Cerebellar nuclear complex (tissue), 1 donor: ENCODE data around the gene QRSL1.
"Not testable (repeated sequence)": the region's sequence is repeated elsewhere in the genome, so short reads cannot be mapped to it uniquely, and the experiment has no call there.

Source experiments
- DNase-seq, 2 experiments: peaks; one replicate each; lab custom pipeline; 2025; lab: John Stamatoyannopoulos, UW

Gene QRSL1

DNA sequence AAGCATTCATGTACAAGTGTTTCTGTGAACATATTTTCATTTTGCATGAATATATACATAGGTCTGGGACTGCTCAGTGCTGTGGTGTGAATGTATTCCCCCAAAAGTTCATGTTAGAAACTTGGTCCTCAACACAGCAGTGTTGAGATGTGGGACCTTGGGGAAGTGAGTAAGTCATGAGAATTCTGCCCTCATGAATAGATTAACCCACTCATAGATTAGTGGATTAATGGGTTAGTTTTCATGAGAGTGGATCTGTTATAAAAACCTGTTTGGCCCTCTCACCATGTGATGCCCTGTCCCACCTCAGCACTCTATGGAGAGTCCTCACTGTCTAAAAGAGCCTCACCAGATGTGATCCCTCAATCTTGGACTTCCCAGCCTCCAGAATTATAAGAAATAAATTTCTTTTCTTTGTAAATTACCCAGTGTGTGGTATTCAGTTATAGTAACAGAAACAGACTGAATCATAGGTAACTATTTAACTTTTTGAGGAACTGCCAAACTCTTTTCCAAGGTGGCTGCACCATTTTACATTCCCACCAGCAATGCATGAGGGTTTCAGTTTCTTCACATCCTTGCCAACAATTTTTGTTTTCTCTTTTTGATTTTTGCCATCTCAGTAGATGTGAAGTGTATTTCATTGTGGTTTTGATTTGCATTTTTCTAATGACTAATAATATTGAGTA lies 45.3 kb downstream of the QRSL1 start:
- DNase-seq = no peak

DNA sequence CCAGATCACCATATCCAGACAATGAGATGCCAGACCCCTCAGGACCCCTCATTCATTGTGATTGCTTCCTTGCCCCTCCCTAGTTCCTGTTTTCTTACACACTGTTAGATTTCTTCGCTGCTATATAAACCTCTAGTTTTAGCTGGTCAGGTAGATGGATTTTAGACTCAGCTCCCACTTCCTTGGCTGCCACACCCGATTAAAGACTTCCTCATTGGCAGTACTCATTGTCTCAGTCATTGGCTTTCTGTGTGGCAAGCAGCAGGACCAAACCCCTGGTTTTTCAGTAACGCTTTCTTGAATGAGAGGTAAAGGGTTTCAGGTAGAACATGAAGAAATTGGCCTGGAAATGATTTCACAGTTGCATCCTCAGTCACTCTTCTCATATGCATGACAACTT lies 47.9 kb downstream of the QRSL1 start:
- DNase-seq = no peak

DNA sequence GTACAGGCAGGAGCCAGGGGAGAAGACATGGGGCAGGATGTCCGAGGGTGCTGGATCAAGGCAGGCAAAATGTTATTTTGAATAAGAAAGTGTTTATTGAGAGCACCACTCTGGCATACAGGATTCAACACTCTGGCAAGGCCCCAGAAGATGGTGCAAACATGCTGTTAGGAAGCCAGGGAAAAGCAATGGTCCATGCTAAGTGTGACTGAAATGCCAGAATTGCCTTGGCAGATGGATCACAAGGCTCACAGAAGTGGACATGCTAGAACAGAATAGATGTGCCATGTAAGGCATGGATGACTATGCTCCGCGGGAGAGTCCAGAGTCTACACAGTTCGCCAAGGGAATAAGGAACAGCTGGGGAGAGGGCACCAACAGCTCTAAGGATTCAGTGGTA lies 54.6 kb downstream of the QRSL1 start:
- DNase-seq = no peak

DNA sequence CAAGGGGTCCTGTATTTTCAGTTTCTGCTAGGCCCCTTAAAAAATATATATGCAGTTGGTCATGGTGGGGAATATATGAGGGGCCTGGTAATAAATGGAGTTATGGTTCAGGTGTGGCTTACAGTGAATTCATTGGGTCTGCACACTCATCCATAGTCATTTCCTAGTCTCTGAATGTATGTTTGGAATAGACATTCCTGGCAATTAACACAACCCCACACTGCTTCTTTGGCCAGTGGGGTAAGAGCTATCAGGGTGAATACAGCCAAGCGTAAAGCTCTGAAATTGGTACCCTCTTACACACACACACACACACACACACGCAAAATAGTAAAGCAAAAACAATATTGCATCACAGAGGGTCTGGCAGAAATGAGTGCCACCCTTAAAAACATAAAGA lies 56.5 kb downstream of the QRSL1 start:
- no peak for DNase-seq

DNA sequence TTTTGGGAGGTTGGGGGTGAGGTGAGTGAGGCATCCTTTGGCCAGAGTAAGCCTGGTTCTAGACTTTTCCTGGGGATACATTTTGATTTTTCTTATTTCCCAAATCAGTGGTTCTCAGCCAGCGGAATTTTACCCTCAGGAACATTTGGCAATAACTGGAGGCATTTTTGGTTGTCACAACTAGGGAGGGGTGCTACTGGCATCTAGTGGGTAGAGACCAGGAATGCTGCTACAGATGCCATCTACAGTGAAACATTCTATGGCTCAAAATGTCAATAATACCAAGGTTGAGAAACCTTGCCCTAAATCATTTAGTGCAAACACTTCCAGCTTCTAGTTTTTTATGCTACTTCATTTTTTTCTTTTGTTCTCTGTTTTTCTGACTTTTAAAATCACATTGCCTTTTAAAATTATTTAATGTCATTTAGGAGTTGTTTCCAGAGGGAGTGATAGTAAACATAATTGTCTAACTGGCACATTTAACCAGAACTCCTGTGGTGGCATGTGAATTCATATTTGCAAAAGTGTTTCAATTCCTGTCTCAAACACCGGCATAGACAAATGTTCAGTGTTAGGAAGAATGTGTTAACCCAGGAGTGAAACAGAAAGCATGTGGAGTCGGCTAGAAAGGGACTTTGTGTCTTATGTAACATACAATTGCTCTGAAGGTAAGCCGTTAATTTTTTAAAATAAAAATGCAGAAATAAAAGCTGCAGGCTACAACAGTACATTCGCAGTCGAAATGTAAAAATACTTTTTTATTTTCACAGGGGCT lies 59.0 kb downstream of the QRSL1 start:
- no peak for DNase-seq

DNA sequence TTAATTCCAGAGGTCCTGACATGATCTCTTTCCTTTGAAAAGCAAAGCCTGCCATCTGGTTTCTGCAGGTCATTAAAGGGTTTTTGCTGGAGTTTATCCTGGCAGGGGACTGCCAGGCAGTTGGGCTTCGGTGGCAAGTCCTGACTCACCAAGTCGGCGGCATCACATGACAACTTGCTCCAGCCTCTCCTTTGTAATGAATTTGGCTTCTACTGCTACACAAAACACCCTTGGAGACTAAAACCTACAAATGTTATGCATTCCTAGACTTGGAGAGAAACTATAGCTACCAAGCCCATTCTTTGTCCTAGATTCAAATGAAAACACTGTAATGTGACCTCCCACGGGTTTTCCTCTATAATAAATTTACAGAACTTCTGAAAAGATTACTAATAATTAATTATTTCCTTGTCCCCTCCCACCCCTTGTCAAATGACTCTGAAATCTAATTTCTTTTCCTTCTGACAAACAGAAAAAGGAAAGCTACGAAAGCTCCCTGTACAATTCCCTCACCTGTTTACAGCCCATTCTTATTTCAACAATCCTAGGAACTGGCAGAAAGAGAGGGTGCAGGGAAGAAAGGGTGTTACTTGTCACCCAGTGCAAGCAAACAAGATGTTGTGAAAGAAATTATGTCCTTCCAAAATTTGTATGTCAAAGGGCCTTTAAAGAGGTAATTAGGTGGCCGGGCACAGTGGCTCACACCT lies 62.9 kb downstream of the QRSL1 start:
- no peak for DNase-seq

DNA sequence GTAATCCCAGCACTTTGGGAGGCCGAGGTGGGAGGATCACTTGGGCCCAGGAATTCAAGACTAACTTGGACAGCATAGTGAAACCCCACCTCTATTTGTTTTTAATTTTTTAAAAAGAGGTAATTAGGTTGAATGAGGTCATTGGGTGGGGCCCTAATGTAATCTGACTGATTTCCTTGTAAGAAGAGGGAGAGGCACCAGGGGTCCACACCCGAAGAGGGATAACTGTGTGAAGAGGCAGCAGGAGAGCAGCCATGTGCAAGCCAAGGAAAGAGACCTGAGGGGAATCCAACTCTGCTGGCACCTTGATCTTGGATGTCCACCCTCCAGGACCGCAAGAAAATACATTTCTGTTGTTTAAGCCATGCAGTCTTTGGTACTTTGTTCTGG lies 63.4 kb downstream of the QRSL1 start:
- no peak for DNase-seq

DNA sequence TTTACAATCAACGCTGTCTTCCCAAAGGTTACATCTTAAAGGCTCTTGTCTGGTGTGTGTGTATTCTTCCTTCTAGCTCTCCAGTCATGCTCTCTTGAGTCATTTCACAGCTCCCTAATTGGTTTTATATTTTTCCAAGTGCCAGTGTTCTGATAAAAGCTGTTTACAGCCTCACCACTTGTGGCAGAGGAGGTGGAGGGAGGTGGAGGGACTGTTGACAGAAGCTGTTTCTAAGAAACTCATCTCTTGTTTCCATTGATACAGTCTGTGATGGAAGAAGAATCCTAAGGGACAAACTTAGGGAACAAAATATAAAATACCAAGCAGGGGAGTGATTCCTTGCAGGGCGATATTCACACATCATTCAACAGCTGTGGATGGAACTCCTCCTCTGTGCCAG lies 64.0 kb downstream of the QRSL1 start:
- DNase-seq = no peak

DNA sequence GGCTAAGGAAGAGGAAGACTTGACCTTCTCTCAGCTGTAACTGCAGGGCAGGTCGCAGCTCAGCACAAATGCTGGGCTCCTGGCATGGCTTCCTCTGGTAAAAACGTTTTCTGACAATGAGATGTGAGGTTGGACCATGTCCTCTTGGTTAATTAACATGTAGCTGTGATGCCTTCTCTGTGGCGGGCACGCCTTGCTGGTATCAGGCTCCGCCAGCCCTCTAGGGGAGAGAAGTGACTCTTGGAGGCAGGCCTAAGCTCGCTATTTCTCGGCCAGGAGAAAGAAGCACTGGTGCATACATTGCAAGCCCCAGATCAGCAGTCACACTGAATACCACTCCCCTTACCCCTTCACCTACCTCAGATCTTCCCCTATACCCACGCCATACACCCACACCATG lies 65.0 kb downstream of the QRSL1 start:
- DNase-seq = no peak

DNA sequence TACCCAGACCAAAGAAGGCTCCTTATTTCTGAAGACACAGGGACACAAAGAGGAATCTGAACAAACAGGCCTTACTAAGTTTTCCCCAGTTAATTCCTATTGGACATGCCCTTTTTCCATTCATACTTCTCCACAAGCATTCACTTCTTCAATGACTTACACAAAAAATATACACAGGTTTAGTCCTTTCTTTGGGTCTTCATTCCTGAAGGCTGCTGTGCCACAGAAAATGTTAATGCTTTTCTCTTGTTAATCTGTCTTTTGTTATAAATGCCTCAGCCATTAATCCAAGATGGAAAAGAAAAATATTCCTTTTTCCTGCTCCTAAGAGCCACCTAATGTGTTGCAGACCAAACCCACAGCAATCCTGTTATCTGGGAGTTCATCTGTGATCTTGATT lies 71.2 kb downstream of the QRSL1 start:
- no peak for DNase-seq

DNA sequence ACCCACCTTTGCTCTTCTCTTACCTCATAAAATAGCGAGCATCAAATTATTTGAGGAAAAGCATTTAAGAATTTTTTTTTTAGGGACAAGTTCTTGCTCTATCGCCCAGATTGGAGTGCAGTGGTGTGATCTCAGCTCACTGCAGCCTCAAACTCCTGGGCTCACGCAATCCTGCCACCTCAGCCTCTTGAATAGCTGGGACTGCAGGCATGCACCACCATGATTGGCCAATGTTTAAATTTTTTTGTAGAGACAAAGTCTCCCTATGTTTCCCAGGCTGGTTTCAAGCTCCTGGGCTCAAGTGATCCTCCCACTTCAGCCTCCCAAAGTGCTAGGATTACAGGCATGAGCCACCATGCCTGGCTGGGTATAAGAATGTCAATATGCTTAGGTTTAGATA lies 71.8 kb downstream of the QRSL1 start:
- not testable (repeated sequence) for DNase-seq

DNA sequence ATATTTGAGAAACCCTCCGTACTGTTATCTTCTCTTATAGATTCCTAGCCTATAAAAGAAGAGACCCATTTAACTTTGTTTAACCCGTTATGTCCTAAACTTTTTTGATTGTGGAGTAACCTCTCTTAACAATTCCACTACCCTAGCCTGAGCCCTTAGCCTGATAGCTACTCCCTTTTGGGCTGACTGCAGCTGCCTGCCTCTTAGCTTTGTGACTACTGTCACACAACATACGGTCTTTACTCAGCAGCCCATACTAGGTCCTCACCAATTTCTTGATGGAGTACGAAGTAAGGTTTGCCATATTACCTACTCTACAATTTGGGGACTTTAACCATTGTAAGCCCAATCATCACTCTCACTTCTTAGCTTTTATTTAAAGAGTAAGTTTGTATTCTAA lies 72.7 kb downstream of the QRSL1 start:
- no peak for DNase-seq

DNA sequence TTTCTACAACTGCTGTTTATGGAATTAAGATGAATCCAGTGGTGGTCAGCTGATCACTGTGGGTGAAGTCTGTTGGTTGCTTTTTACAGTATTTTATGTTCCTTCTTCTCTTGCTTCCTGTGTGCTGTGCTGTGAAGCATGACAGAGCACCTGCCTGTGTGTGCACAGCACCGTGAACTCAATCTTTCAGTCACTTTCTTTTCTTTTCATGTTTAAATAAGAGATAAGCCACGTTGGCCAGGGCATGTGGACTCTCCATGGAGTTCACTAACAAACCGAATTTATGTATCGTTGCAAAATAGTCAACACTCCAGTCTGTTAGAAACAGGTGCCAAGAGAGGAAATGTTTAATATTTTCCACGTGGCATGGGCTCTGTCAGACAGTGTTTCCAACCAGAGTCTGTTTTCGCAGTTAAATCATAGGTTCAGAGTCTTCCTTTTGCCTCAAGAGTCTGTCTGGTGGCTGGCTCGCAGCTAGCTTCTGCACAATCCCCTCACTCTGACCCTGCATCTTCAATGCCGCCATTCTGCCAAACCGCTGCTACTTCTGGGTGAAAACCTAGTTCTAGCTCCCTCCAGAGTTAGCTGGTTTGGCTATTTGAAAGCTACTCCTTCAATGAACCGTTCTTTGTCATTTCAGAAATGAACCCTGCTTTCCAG lies 73.2 kb downstream of the QRSL1 start:
- DNase-seq = no peak

DNA sequence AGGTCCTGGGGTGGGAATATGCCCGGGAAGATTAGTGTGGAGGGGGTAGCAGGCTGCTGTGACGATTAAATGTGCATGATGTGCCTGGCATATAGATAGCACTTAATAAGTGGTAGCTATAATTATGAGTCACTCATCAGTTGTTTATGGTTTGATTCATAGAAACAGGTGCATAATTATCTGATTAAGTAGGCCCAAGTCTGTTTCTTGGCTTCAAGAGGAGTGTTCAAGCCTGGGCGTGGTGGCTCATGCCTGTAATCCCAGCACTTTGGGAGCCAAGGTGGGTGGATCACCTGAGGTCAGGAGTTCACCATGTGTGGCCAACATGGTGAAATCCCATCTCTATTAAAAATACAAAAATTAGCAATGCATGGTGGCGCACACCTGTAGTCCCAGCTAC lies 74.9 kb downstream of the QRSL1 start:
- DNase-seq = no peak

DNA sequence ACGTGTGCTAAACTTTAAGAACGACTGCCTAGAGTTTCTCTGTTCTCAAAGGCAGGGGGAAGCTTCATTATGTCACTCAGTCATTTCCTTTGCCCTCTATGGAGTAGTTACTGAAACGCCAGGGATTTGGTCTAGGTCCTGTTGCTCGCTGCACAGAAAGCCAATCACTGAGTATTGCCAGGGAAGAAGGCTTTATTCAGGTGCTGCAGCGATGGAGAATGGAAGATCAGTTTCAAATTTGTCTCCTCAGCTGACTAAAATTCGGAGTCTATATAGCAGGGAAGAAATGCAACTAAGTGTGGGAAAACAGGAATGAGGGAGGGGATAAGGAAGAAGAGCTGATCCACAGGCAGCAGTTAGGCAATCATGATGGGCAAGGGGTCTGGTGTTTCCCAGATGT lies 75.8 kb downstream of the QRSL1 start:
- DNase-seq = no peak

DNA sequence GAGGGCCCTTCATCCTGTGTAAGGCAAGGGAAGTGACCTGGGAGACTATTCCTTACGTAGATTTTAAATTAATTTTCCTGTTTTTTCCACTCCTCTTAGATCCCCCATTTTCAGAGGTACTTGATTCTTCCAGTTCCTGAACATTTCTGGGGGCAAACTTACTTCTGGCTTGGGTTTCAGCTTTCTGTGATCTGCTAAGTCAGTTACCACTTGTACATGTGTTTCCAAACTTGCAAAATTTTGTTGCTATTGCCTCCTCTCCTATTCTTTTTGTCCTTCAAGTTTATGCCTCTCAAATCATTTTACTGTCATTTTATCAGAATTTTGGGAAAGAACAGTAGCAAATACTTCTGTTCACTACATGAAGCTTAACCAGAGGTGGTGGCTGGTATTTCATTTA lies 81.2 kb downstream of the QRSL1 start:
- no peak for DNase-seq

DNA sequence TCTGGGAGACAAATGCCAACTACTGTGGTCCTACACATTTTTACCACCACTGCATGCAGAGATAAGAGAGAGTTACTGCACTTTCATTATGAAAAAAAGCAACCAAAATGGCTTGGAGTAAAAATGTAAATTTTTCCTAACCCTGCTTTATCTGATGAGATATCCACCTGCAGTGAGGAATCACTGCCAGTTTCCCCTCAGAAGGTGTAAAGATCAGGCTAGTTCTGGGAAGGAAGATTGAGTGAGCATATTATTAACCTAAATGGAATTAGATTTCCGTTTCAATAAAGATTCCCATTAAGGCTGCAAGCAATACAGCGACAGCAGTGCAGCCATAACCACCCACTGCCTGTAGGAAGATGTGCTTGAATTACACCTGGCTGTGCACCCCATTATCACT lies 84.9 kb downstream of the QRSL1 start:
- no peak for DNase-seq

DNA sequence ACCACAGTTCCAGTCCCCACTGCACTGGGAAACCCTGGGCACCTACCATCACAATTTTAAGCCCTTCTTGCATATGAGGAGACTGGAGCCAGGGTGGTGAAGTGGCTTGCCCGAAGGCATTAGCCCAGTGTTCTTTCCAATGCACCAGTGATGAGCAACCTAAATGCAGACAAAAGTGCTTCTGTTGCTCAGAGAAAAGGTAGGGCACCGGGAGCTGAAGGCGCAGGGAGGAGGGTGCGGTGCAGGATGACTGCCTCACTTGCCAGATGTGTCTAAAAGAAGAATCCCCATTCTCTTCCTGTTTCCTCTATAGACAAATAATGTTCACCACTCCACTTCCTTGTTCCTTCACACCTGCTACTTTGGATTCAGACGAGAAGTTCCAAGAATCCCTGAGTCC lies 86.5 kb downstream of the QRSL1 start:
- no peak for DNase-seq

DNA sequence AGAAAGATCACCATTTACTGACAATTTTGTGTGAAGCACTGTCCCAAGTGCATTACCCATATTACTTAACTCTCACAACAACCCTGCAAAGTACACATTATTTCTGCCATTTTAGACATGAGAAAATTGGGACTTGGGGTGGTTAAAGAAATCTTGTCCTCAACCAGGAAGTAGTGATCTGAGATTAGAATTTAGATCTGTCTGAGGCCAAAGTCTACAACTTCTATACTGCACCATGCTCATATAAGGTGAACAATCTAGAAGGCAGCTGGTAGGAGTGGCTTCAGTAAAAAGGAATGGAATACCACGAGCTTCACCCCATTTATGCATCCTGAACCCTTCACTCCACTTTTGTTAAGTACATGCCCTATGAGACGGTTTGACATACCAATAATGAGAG lies 87.6 kb downstream of the QRSL1 start:
- no peak for DNase-seq
